SU-DHL-6 (cell line): ENCODE results near the gene EPB41L1.

Experiments
- H2AFZ ChIP-seq: fragments of 200-600 bp; sonication (generic); 2 replicates; pipeline ENCODE4 v1.6.1; 2014; ENCODE audit warnings: low read depth, mild to moderate bottlenecking, moderate library complexity, mixed read lengths, antibody characterized with exemption, low read length; ENCODE audit not compliant: severe bottlenecking
- H3F3A ChIP-seq: fragments of 200-600 bp; shearing (Covaris generic); 2 replicates; pipeline ENCODE4 v1.6.0; 2016; ENCODE audit warnings: antibody characterized with exemption, mild to moderate bottlenecking; ENCODE audit not compliant: insufficient read depth
- H3K27ac ChIP-seq: fragments of 200-600 bp; sonication (generic); 2 replicates; pipeline ENCODE4 v1.5.1; 2016; ENCODE audit warnings: low read depth, mild to moderate bottlenecking, low read length, moderate library complexity, mixed read lengths
- H3K27me3 ChIP-seq: fragments of 200-600 bp; sonication (generic), shearing (Covaris generic); 2 replicates; pipeline ENCODE4 v1.6.0; 2014; ENCODE audit warnings: mild to moderate bottlenecking, low read length
- H3K36me3 ChIP-seq: fragments of 200-600 bp; sonication (generic); 2 replicates; pipeline ENCODE4 v1.6.1; 2014; ENCODE audit warnings: mild to moderate bottlenecking, low read length, mixed read lengths
- H3K4me2 ChIP-seq: fragments of 300-600, 200-600 bp; shearing (Covaris generic), sonication (generic); 2 replicates; pipeline ENCODE4 v1.6.0; 2014; ENCODE audit warnings: low read length, low read depth, mild to moderate bottlenecking; ENCODE audit not compliant: poor library complexity, severe bottlenecking
- H3K4me3 ChIP-seq: fragments of 200-600 bp; sonication (generic); 2 replicates; pipeline ENCODE4 v1.5.1; 2014; ENCODE audit warnings: antibody characterized with exemption, low read length, mild to moderate bottlenecking, mixed read lengths; ENCODE audit not compliant: insufficient read depth, poor library complexity, severe bottlenecking
- H3K79me2 ChIP-seq: fragments of 200-600 bp; sonication (generic); 2 replicates; pipeline ENCODE4 v1.6.1; 2014; ENCODE audit warnings: mild to moderate bottlenecking, low read length, moderate library complexity; ENCODE audit not compliant: insufficient read depth
- H3K9ac ChIP-seq: fragments of 200-600 bp; sonication (generic); 2 replicates; pipeline ENCODE4 v1.7.0; 2014; ENCODE audit warnings: mild to moderate bottlenecking, low read length
- H3K9me2 ChIP-seq: fragments of 200-600 bp; sonication (generic); replicated peaks from 2 replicates; pipeline ENCODE4 v1.6.1; 2014; ENCODE audit warnings: low read length; ENCODE audit not compliant: insufficient read depth
- H3K9me3 ChIP-seq: fragments of 200-600 bp; sonication (generic); 2 replicates; pipeline ENCODE4 v1.6.1; 2014; ENCODE audit warnings: low read length, mixed read lengths; ENCODE audit not compliant: insufficient read depth
- H4K20me1 ChIP-seq: fragments of 200-600 bp; sonication (generic); 2 replicates; pipeline ENCODE4 v1.6.1; 2014; ENCODE audit warnings: low read depth, mild to moderate bottlenecking, antibody characterized with exemption, low read length, moderate library complexity, mixed read lengths
- EZH2phosphoT487 ChIP-seq: fragments of 200-600 bp; sonication (generic), shearing (Covaris generic); conservative IDR thresholded peaks from 2 replicates; pipeline ENCODE4 v1.6.1; 2018; ENCODE audit warnings: mild to moderate bottlenecking, antibody characterized with exemption, low read length, moderate library complexity, mixed read lengths
- TF ChIP-seq, protein P1 (sequence below): fragments of 200-600 bp; sonication (generic); IDR thresholded peaks from one replicate; pipeline ENCODE4 v1.5.1; 2017; ENCODE audit warnings: antibody characterized with exemption, mild to moderate bottlenecking, low read length, moderate library complexity; ENCODE audit not compliant: insufficient read depth, poor library complexity, severe bottlenecking

Gene EPB41L1

GRCh38 chr20:36206068-36206467 is 51.5 kb downstream of the EPB41L1 start:
- H3K27me3 ChIP-seq: no peaks in the 10 kb centered on the region
- H3K9me3 ChIP-seq: no peaks in the 10 kb centered on the region
- H3F3A ChIP-seq: no peaks in the 10 kb centered on the region
- H3K9ac ChIP-seq: no peak overlapping the region
- H3K27ac ChIP-seq: no peak overlapping the region
- H3K79me2 ChIP-seq: no peaks in the 10 kb centered on the region
- TF ChIP-seq, protein P1, sequence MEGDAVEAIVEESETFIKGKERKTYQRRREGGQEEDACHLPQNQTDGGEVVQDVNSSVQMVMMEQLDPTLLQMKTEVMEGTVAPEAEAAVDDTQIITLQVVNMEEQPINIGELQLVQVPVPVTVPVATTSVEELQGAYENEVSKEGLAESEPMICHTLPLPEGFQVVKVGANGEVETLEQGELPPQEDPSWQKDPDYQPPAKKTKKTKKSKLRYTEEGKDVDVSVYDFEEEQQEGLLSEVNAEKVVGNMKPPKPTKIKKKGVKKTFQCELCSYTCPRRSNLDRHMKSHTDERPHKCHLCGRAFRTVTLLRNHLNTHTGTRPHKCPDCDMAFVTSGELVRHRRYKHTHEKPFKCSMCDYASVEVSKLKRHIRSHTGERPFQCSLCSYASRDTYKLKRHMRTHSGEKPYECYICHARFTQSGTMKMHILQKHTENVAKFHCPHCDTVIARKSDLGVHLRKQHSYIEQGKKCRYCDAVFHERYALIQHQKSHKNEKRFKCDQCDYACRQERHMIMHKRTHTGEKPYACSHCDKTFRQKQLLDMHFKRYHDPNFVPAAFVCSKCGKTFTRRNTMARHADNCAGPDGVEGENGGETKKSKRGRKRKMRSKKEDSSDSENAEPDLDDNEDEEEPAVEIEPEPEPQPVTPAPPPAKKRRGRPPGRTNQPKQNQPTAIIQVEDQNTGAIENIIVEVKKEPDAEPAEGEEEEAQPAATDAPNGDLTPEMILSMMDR: no peak
- TF ChIP-seq EZH2phosphoT487: no peak
- no peak overlapping the region for H3K4me3 ChIP-seq
- H3K9me2 ChIP-seq: no peaks in the 10 kb centered on the region
- no peak overlapping the region for H2AFZ ChIP-seq
- H3K4me2 ChIP-seq: no peak overlapping the region
- no peaks in the 10 kb centered on the region for H4K20me1 ChIP-seq
- H3K36me3 ChIP-seq: no peaks in the 10 kb centered on the region

GRCh38 chr20:36206641-36207040 is 52.1 kb downstream of the EPB41L1 start:
- Histone ChIP-seq H3K79me2 (no peaks in the 10 kb centered on the region), H2AFZ (no peak overlapping the region), H3K9me3 (no peaks in the 10 kb centered on the region), H3K4me2 (no peak overlapping the region), H4K20me1 (no peaks in the 10 kb centered on the region), H3K36me3 (no peaks in the 10 kb centered on the region), H3K27me3 (no peaks in the 10 kb centered on the region), H3K9me2 (no peaks in the 10 kb centered on the region), H3F3A (no peaks in the 10 kb centered on the region), H3K9ac (no peak overlapping the region), H3K27ac (no peak overlapping the region), H3K4me3 (no peak overlapping the region)
- TF ChIP-seq, protein P1: no peak
- TF ChIP-seq EZH2phosphoT487: no peak

DNA sequence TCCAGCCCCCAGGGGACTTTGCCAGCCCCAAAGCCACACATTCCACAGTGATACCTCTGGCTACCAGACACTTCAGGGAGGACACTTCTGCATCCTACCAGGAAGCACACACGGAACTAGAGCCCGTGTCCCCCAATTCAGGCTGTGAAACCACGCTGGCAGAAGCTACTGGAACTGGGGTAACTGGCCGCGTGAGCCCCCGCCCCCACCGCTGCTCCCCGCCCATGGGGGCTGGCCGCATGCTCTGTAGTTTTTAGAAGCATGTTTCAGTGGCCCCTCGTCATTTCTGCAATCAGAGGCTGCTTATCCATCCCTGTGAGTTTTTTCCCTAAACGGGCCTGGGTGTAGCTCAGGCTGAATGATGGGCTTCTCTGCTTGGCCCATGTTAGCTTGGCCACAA is 53.1 kb downstream of the EPB41L1 start:
- Histone ChIP-seq H3K9me3 (no peaks in the 10 kb centered on the region), H3K36me3 (no peaks in the 10 kb centered on the region), H3K27me3 (no peaks in the 10 kb centered on the region), H3K4me3 (no peak overlapping the region), H3F3A (no peaks in the 10 kb centered on the region), H2AFZ (no peak overlapping the region), H3K9me2 (no peaks in the 10 kb centered on the region), H3K4me2 (no peak overlapping the region), H3K9ac (no peak overlapping the region), H4K20me1 (no peaks in the 10 kb centered on the region), H3K79me2 (no peaks in the 10 kb centered on the region), H3K27ac (no peak overlapping the region)
- TF ChIP-seq EZH2phosphoT487: no peak
- TF ChIP-seq, protein P1: no peak

GRCh38 chr20:36208257-36208656 is 53.7 kb downstream of the EPB41L1 start:
- no peaks in the 10 kb centered on the region for H3F3A ChIP-seq
- TF ChIP-seq, protein P1: no peak
- TF ChIP-seq EZH2phosphoT487: no peak
- no peak overlapping the region for H2AFZ ChIP-seq
- H3K27me3 ChIP-seq: no peaks in the 10 kb centered on the region
- no peaks in the 10 kb centered on the region for H3K9me3 ChIP-seq
- no peak overlapping the region for H3K27ac ChIP-seq
- no peaks in the 10 kb centered on the region for H3K79me2 ChIP-seq
- no peaks in the 10 kb centered on the region for H3K36me3 ChIP-seq
- H3K9me2 ChIP-seq: no peaks in the 10 kb centered on the region
- no peak overlapping the region for H3K4me2 ChIP-seq
- H4K20me1 ChIP-seq: no peaks in the 10 kb centered on the region
- no peak overlapping the region for H3K9ac ChIP-seq
- no peak overlapping the region for H3K4me3 ChIP-seq
